Testis (tissue), 3 donors: Measurements from ENCODE around the gene TRIL. TPM values are rescaled to one million over a fixed set of nuclear protein-coding genes. Genes with fewer than 3 reads are reported as not detected.

Source experiments
- DNase-seq: peaks from one replicate; pipeline ENCODE4 v3.0.0-alpha.2; 2019
- H3K27ac ChIP-seq, 2 donors: fragments of 200-600 bp; sonication (generic); one replicate each; pipeline ENCODE4 v1.5.1; 2019
- H3K27me3 ChIP-seq: fragments of 200-600 bp; sonication (generic); one replicate; pipeline ENCODE4 v1.5.1; 2019
- H3K36me3 ChIP-seq: fragments of 200-600 bp; sonication (generic); one replicate; pipeline ENCODE4 v1.5.1; 2017; ENCODE audit warnings: low read depth; ENCODE audit errors: missing control alignments
- H3K4me1 ChIP-seq: fragments of 200-600 bp; sonication (generic); one replicate; pipeline ENCODE4 v1.5.1; 2019
- H3K4me3 ChIP-seq, 2 donors: fragments of 200-600 bp; sonication (generic); one replicate each; pipeline ENCODE4 v1.5.1; 2017 to 2019
- H3K9me3 ChIP-seq: fragments of 200-600 bp; sonication (generic); one replicate; pipeline ENCODE4 v1.5.1; 2017
- POLR2A ChIP-seq: fragments of 450-650 bp; IDR thresholded peaks from one replicate; pipeline ENCODE4 v1.6.1; 2017; ENCODE audit warnings: antibody characterized with exemption, mild to moderate bottlenecking, moderate library complexity
- WGBS, 2 donors: methylation state at CpG; one replicate each; pipeline ENCODE4 v1.1.5; 2018; 5-methylcytosine and 5-hydroxymethylcytosine counted together
- intact Hi-C: fragments of 100-400 bp; cut with DNase I; formaldehyde crosslinking; loops from one replicate; pipeline ENCODE4 v1.15.1; 2023; ENCODE audit warnings: low total_unique reads
- polyA plus RNA-seq: library from polyadenylated mRNA; stranded (reverse); fragments of 350-450 nt; fragmentation: Illumina TruSeq; extraction: RNeasy Lipid Tissue Mini Kit (QIAGEN cat#74804); gene quantifications from one replicate; pipeline ENCODE4 v1.2.3, GENCODE V29; 2014; ENCODE audit warnings: low read depth, low replicate concordance; ENCODE audit not compliant: insufficient read depth
- total RNA-seq, 2 donors: library from RNA; depleted of rRNA; stranded (reverse); fragments of >200 nt; gene quantifications; one replicate each; pipeline ENCODE4 v1.2.3, GENCODE V29; 2016
- TF ChIP-seq, protein P1 (sequence below), 3 experiments: fragments of 450-650 bp in 2 of 3; fragments of 200-600 bp in 1 of 3; sonication (generic) in 1 of 3; IDR thresholded peaks; one replicate each; pipeline ENCODE4 v1.5.1; 2016 to 2019; ENCODE audit warnings: antibody characterized with exemption in 3 of 3, mild to moderate bottlenecking in 2 of 3, moderate library complexity in 1 of 3

Gene TRIL
- total and polyA plus RNA-seq, 3 donors from 2014 or later, result 0.99 to 2.0 (median 1.3) TPM

GRCh38 chr7:28955356-28955717 is 2.8 kb downstream of the TRIL start:
- H3K36me3 ChIP-seq, result no peaks in the 10 kb centered on the region
- H3K4me3 ChIP-seq, result peak overlapping the region; percentile 51 to 54
- WGBS, 2 donors, result 38 to 56% methylated on average over 16 to 20 of the region's 22 CpGs
- DNase-seq, result no peak
- TF ChIP-seq, protein P1, sequence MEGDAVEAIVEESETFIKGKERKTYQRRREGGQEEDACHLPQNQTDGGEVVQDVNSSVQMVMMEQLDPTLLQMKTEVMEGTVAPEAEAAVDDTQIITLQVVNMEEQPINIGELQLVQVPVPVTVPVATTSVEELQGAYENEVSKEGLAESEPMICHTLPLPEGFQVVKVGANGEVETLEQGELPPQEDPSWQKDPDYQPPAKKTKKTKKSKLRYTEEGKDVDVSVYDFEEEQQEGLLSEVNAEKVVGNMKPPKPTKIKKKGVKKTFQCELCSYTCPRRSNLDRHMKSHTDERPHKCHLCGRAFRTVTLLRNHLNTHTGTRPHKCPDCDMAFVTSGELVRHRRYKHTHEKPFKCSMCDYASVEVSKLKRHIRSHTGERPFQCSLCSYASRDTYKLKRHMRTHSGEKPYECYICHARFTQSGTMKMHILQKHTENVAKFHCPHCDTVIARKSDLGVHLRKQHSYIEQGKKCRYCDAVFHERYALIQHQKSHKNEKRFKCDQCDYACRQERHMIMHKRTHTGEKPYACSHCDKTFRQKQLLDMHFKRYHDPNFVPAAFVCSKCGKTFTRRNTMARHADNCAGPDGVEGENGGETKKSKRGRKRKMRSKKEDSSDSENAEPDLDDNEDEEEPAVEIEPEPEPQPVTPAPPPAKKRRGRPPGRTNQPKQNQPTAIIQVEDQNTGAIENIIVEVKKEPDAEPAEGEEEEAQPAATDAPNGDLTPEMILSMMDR (IDR thresholded peaks at IDR 0.05), result no peak
- no peak for TF ChIP-seq POLR2A
- H3K9me3 ChIP-seq, result no peaks in the 10 kb centered on the region
- intact Hi-C loops, result no loop called here
- H3K27ac ChIP-seq, result no peak overlapping the region
- H3K27me3 ChIP-seq, result no peaks in the 10 kb centered on the region
- peaks cover 7% of the 10 kb centered on the region for H3K4me1 ChIP-seq

DNA sequence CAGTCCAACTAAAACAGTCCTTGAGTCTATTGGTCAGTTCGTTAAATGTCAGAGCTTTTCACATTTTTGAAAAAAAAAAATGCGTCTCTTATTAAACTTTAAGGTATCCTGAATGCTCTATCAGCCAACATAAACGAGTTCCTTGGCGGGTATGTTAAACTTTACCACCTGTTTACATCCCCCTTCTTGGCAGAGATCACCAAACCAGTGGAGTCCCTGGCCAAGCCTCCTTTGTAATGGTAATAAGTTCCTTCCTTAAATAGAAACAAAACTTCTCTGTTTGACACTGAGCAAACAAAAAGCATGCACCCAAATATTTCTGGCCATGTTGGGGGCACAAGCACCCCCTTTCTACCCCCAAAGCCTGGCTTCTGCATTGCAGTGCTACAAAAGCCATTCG is 3.2 kb downstream of the TRIL start:
- Histone ChIP-seq H3K4me3 (peak overlapping the region in 1 of 2 donors; percentile 54), H3K27me3 (no peaks in the 10 kb centered on the region), H3K27ac (no peak overlapping the region), H3K4me1 (peaks cover 7% of the 10 kb centered on the region), H3K36me3 (no peaks in the 10 kb centered on the region), H3K9me3 (no peaks in the 10 kb centered on the region)
- no peak for DNase-seq
- 57 to 61% methylated on average over 5 of the region's 5 CpGs for WGBS, 2 donors
- intact Hi-C loops, result no loop called here
- no peak for TF ChIP-seq POLR2A
- TF ChIP-seq, protein P1 (IDR thresholded peaks at IDR 0.05), result no peak

DNA sequence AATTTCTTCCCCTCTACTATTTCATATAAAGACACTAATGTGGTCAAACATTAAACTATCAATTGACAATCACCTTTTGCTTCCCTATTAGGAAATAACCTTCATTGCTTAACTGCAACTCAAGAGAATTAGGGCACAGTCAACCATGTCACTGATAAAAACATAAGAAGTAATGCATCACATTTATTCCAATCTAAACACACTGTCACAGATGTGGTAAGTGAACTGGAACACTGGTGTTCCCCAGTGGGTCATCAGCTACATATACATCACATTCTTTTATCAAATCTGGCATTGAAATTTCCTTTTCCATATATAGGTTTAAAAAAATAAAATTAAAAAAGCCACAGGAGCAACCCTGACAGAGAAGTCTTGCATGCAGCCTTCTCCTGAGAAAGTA is 3.7 kb downstream of the TRIL start:
- Histone ChIP-seq H3K36me3 (no peaks in the 10 kb centered on the region), H3K27ac (no peak overlapping the region), H3K9me3 (no peaks in the 10 kb centered on the region), H3K4me3 (no peak overlapping the region), H3K27me3 (no peaks in the 10 kb centered on the region), H3K4me1 (peaks cover 7% of the 10 kb centered on the region)
- intact Hi-C loops, result no loop called here
- TF ChIP-seq, protein P1 (IDR thresholded peaks at IDR 0.05), result no peak
- no peak for TF ChIP-seq POLR2A
- DNase-seq, result no peak

DNA sequence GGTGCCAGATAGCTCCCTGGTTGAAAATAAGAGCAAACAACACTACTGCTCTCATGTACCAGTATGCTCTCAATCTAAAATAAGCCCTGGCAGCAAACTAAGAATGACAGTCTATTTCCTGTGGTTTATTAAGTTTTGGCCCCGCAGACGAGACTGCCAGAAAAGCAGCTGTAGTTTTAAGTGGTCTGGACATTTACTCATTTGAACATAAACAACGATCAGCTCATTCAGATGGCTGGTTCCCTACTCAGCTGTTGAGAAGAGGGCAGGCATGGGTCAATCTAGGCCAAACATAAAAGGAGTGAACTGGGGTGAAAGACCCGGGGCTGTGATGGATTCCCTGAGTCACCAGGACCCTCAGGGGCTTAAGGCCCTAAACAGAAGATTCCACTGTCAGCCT is 4.5 kb downstream of the TRIL start:
- TF ChIP-seq POLR2A, result no peak
- TF ChIP-seq, protein P1 (IDR thresholded peaks at IDR 0.05), result no peak
- Histone ChIP-seq H3K4me1 (peaks cover 7% of the 10 kb centered on the region), H3K27me3 (no peaks in the 10 kb centered on the region), H3K9me3 (no peaks in the 10 kb centered on the region), H3K36me3 (no peaks in the 10 kb centered on the region), H3K27ac (no peak overlapping the region), H3K4me3 (no peak overlapping the region)
- intact Hi-C loops, result no loop called here
- WGBS, 2 donors, result 59 to 63% methylated on average over 4 of the region's 4 CpGs
- DNase-seq, result no peak

GRCh38 chr7:28942168-28942567 is 16.0 kb downstream of the TRIL start:
- H3K4me3 ChIP-seq, result no peak overlapping the region
- no peak for TF ChIP-seq POLR2A
- TF ChIP-seq, protein P1 (IDR thresholded peaks at IDR 0.05), result no peak
- 73% methylated on average over 3 of the region's 3 CpGs for WGBS, 2 donors
- intact Hi-C loops, result no loop called here
- no peaks in the 10 kb centered on the region for H3K4me1 ChIP-seq
- H3K27me3 ChIP-seq, result no peaks in the 10 kb centered on the region
- no peaks in the 10 kb centered on the region for H3K36me3 ChIP-seq
- no peak for DNase-seq
- H3K9me3 ChIP-seq, result no peaks in the 10 kb centered on the region
- no peak overlapping the region for H3K27ac ChIP-seq
